K562 (cell line): Measurements from ENCODE around the gene MAD2L1BP. TPM values are rescaled to one million over a fixed set of nuclear protein-coding genes. Genes with fewer than 3 reads are reported as not detected.

Experiments used
- BRCA1 ChIP-seq, 2 experiments: fragments of 450-650 bp in 1 of 2; sonication (generic) in 1 of 2; formaldehyde crosslinking in 1 of 2; IDR thresholded peaks; 2 replicates each; pipeline versions ENCODE4 v1.5.0 to v1.6.1; 2017 to 2020; ENCODE audit warnings: mild to moderate bottlenecking in 1 of 2, missing genetic modification reagents in 1 of 2
- SAFB ChIP-seq: fragments of 200-400 bp; formaldehyde crosslinking; IDR thresholded peaks from 2 replicates; pipeline ENCODE4 v1.6.1; 2017; ENCODE audit warnings: low read depth, low read length, borderline replicate concordance
- SMARCC2 ChIP-seq: fragments of 450-650 bp; IDR thresholded peaks from 2 replicates; pipeline ENCODE4 v1.6.1; 2017; ENCODE audit warnings: antibody characterized with exemption, moderate library complexity, mild to moderate bottlenecking, low read depth
- SPI1 ChIP-seq: IDR thresholded peaks from 2 replicates; pipeline ENCODE4 v1.6.1; 2011; ENCODE audit warnings: low read depth, low read length, control low read depth, borderline replicate concordance
- ZNF165 ChIP-seq: fragments of 250-450 bp; sonication (Bioruptor Pico); IDR thresholded peaks from 2 replicates; pipeline ENCODE4 v1.4.0; 2020; ENCODE audit warnings: borderline replicate concordance
- polyA plus RNA-seq, 8 experiments: library from polyadenylated mRNA; depleted of rRNA in 4 of 8; stranded (reverse) in 5 of 8; unstranded in 3 of 8; fragments of >200 nt; fragmentation: Nextera tagmentation in 2 of 8; fragmentation: Illumina TruSeq in 1 of 8; extraction: Ambion mirVana in 2 of 8; extraction: Trizol in 1 of 8; gene quantifications; 2 replicates each; pipeline versions ENCODE4 v1.2.1 to v1.2.3, GENCODE V29; 2011 to 2014; ENCODE audit warnings: inconsistent platforms in 1 of 8, missing spikeins in 1 of 8
- total RNA-seq, 7 experiments: library from RNA; depleted of rRNA in 6 of 7; stranded (reverse); fragments of >200 nt in 6 of 7; fragmentation: Illumina TruSeq in 2 of 7; extraction: Trizol in 2 of 7; gene quantifications; 2 replicates each; pipeline versions ENCODE4 v1.2.1 to v1.2.3, GENCODE V29; 2011 to 2021; ENCODE audit warnings: low replicate concordance in 1 of 7
- TF ChIP-seq, protein P1 (sequence below): fragments of 200-600 bp; sonication (generic); IDR thresholded peaks from one replicate; pipeline ENCODE4 v1.6.1; 2012; ENCODE audit warnings: mild to moderate bottlenecking, low read depth, low read length, inconsistent platforms
- TF ChIP-seq, protein P2 (sequence below): sonication (generic); formaldehyde crosslinking; IDR thresholded peaks from 2 replicates; pipeline ENCODE4 v1.8.0; 2022; ENCODE audit warnings: mild to moderate bottlenecking, missing genetic modification reagents
- TF ChIP-seq, protein P3 (sequence below), 2 experiments: fragments of 200-800 bp in 1 of 2; sonication (Bioruptor generic) in 1 of 2; sonication (generic) in 1 of 2; formaldehyde crosslinking in 1 of 2; IDR thresholded peaks in 1 of 2; conservative IDR thresholded peaks in 1 of 2; 2 replicates each; pipeline versions ENCODE4 v1.5.0 to v1.6.1; 2016 to 2020; ENCODE audit warnings: missing compliant biosample characterization in 1 of 2, missing genetic modification characterization in 1 of 2, missing genetic modification reagents in 1 of 2

The MAD2L1BP gene
- total and polyA plus RNA-seq, 9 of the 15 experiments (the other 6 are each of a cell fraction or from before 2014, with no cell fraction given): 69.7 to 321 (median 111) TPM

DNA sequence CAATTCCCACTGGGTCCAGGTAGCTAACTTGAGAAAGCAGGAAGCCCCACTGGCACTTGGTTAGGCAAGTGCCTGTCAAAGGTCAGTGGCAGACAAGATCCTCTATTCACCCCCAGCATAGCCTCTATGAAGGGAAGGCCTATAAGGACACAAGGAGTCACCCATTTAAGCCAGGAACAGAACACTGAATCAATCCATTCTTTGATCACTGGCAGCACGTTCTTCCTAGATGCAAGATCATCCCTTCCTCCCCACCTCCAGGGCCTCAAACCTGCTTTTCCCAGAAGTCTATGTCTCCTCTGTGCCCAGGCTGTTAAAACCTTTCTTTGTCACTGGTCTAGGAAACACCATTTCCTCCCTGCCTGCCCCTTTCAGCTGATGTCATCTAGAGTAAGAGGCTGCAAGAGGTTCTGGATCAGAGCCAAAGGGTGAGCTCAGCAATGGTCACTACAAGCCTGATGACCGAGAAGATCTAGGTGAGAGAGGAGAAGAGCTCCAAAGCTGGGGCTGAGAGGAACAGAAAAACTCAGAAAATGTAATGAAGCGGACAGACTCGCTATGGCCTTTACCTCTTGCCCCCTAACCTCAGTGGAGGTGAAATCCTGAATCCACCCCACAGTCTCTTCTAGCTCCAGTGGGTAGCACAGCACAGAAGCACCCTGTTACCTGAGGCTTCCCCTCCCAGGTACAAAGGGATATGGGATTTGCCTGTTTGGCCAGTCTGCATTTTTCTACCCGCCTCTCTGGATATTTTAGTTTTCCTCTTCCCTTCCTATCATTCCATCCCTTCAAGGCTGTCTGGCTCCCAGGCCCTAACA is 8.4 kb upstream of the MAD2L1BP start (continued):
- TF ChIP-seq, protein P1, sequence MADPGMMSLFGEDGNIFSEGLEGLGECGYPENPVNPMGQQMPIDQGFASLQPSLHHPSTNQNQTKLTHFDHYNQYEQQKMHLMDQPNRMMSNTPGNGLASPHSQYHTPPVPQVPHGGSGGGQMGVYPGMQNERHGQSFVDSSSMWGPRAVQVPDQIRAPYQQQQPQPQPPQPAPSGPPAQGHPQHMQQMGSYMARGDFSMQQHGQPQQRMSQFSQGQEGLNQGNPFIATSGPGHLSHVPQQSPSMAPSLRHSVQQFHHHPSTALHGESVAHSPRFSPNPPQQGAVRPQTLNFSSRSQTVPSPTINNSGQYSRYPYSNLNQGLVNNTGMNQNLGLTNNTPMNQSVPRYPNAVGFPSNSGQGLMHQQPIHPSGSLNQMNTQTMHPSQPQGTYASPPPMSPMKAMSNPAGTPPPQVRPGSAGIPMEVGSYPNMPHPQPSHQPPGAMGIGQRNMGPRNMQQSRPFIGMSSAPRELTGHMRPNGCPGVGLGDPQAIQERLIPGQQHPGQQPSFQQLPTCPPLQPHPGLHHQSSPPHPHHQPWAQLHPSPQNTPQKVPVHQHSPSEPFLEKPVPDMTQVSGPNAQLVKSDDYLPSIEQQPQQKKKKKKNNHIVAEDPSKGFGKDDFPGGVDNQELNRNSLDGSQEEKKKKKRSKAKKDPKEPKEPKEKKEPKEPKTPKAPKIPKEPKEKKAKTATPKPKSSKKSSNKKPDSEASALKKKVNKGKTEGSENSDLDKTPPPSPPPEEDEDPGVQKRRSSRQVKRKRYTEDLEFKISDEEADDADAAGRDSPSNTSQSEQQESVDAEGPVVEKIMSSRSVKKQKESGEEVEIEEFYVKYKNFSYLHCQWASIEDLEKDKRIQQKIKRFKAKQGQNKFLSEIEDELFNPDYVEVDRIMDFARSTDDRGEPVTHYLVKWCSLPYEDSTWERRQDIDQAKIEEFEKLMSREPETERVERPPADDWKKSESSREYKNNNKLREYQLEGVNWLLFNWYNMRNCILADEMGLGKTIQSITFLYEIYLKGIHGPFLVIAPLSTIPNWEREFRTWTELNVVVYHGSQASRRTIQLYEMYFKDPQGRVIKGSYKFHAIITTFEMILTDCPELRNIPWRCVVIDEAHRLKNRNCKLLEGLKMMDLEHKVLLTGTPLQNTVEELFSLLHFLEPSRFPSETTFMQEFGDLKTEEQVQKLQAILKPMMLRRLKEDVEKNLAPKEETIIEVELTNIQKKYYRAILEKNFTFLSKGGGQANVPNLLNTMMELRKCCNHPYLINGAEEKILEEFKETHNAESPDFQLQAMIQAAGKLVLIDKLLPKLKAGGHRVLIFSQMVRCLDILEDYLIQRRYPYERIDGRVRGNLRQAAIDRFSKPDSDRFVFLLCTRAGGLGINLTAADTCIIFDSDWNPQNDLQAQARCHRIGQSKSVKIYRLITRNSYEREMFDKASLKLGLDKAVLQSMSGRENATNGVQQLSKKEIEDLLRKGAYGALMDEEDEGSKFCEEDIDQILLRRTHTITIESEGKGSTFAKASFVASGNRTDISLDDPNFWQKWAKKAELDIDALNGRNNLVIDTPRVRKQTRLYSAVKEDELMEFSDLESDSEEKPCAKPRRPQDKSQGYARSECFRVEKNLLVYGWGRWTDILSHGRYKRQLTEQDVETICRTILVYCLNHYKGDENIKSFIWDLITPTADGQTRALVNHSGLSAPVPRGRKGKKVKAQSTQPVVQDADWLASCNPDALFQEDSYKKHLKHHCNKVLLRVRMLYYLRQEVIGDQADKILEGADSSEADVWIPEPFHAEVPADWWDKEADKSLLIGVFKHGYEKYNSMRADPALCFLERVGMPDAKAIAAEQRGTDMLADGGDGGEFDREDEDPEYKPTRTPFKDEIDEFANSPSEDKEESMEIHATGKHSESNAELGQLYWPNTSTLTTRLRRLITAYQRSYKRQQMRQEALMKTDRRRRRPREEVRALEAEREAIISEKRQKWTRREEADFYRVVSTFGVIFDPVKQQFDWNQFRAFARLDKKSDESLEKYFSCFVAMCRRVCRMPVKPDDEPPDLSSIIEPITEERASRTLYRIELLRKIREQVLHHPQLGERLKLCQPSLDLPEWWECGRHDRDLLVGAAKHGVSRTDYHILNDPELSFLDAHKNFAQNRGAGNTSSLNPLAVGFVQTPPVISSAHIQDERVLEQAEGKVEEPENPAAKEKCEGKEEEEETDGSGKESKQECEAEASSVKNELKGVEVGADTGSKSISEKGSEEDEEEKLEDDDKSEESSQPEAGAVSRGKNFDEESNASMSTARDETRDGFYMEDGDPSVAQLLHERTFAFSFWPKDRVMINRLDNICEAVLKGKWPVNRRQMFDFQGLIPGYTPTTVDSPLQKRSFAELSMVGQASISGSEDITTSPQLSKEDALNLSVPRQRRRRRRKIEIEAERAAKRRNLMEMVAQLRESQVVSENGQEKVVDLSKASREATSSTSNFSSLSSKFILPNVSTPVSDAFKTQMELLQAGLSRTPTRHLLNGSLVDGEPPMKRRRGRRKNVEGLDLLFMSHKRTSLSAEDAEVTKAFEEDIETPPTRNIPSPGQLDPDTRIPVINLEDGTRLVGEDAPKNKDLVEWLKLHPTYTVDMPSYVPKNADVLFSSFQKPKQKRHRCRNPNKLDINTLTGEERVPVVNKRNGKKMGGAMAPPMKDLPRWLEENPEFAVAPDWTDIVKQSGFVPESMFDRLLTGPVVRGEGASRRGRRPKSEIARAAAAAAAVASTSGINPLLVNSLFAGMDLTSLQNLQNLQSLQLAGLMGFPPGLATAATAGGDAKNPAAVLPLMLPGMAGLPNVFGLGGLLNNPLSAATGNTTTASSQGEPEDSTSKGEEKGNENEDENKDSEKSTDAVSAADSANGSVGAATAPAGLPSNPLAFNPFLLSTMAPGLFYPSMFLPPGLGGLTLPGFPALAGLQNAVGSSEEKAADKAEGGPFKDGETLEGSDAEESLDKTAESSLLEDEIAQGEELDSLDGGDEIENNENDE: no peak
- TF ChIP-seq, protein P2, sequence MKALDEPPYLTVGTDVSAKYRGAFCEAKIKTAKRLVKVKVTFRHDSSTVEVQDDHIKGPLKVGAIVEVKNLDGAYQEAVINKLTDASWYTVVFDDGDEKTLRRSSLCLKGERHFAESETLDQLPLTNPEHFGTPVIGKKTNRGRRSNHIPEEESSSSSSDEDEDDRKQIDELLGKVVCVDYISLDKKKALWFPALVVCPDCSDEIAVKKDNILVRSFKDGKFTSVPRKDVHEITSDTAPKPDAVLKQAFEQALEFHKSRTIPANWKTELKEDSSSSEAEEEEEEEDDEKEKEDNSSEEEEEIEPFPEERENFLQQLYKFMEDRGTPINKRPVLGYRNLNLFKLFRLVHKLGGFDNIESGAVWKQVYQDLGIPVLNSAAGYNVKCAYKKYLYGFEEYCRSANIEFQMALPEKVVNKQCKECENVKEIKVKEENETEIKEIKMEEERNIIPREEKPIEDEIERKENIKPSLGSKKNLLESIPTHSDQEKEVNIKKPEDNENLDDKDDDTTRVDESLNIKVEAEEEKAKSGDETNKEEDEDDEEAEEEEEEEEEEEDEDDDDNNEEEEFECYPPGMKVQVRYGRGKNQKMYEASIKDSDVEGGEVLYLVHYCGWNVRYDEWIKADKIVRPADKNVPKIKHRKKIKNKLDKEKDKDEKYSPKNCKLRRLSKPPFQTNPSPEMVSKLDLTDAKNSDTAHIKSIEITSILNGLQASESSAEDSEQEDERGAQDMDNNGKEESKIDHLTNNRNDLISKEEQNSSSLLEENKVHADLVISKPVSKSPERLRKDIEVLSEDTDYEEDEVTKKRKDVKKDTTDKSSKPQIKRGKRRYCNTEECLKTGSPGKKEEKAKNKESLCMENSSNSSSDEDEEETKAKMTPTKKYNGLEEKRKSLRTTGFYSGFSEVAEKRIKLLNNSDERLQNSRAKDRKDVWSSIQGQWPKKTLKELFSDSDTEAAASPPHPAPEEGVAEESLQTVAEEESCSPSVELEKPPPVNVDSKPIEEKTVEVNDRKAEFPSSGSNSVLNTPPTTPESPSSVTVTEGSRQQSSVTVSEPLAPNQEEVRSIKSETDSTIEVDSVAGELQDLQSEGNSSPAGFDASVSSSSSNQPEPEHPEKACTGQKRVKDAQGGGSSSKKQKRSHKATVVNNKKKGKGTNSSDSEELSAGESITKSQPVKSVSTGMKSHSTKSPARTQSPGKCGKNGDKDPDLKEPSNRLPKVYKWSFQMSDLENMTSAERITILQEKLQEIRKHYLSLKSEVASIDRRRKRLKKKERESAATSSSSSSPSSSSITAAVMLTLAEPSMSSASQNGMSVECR (CRISPR knock-in tag): no peak
- TF ChIP-seq, protein P3, sequence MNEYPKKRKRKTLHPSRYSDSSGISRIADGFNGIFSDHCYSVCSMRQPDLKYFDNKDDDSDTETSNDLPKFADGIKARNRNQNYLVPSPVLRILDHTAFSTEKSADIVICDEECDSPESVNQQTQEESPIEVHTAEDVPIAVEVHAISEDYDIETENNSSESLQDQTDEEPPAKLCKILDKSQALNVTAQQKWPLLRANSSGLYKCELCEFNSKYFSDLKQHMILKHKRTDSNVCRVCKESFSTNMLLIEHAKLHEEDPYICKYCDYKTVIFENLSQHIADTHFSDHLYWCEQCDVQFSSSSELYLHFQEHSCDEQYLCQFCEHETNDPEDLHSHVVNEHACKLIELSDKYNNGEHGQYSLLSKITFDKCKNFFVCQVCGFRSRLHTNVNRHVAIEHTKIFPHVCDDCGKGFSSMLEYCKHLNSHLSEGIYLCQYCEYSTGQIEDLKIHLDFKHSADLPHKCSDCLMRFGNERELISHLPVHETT (CRISPR knock-in tag; conservative IDR thresholded peaks at IDR 0.05 in 1 of 2, IDR thresholded peaks at IDR 0.05 in 1 of 2): peak in 1 of 2 experiments; percentile 86; a peak in 2 of 4 replicates
- no peak for TF ChIP-seq BRCA1 (IDR thresholded peaks at IDR 0.05)
- TF ChIP-seq BRCA1 (CRISPR knock-in tag; IDR thresholded peaks at IDR 0.05): no peak
- peak; percentile 86 for TF ChIP-seq SPI1
- TF ChIP-seq SMARCC2: no peak; the same call in 1 of the 2 replicates
- TF ChIP-seq SAFB: no peak
- peak; percentile 27; the same call in 1 of the 2 replicates for TF ChIP-seq ZNF165 (CRISPR knock-in tag)
